HEK293T (cell line): ENCODE results near the gene CAPN3.

Experiments used
- BHLHE40 ChIP-seq: fragments of 450-650 bp; IDR thresholded peaks from 2 replicates; pipeline ENCODE4 v1.6.1; 2016; ENCODE audit warnings: mild to moderate bottlenecking, moderate library complexity, borderline replicate concordance
- FOXA1 ChIP-seq: fragments of 450-650 bp; IDR thresholded peaks from 2 replicates; pipeline ENCODE4 v1.6.1; 2016; ENCODE audit warnings: mild to moderate bottlenecking
- FOXM1 ChIP-seq: fragments of 450-650 bp; IDR thresholded peaks from 2 replicates; pipeline ENCODE4 v1.6.1; 2017; ENCODE audit warnings: mild to moderate bottlenecking, borderline replicate concordance
- HDGF ChIP-seq: fragments of 450-650 bp; IDR thresholded peaks from 2 replicates; pipeline ENCODE4 v1.6.1; 2017; ENCODE audit warnings: antibody characterized with exemption, borderline replicate concordance
- L3MBTL2 ChIP-seq: fragments of 450-650 bp; conservative IDR thresholded peaks from 2 replicates; pipeline ENCODE4 v1.6.1; 2016; ENCODE audit warnings: mild to moderate bottlenecking
- NFRKB ChIP-seq: fragments of 450-650 bp; IDR thresholded peaks from 2 replicates; pipeline ENCODE4 v1.6.1; 2016; ENCODE audit warnings: mild to moderate bottlenecking, moderate library complexity
- ZNF384 ChIP-seq: fragments of 450-650 bp; IDR thresholded peaks from 2 replicates; pipeline ENCODE4 v1.6.1; 2016

GRCh38 chr15:42401544-42402454 is 42.5 kb downstream of the CAPN3 start:
- no peak for TF ChIP-seq HDGF
- TF ChIP-seq L3MBTL2, result no peak
- TF ChIP-seq ZNF384, result no peak
- TF ChIP-seq NFRKB, result no peak
- TF ChIP-seq FOXM1, result no peak
- TF ChIP-seq BHLHE40, result no peak
- TF ChIP-seq FOXA1, result no peak
